ENCODE measurements around the gene DACH1.
"Not testable (repeated sequence)": the region's sequence is repeated elsewhere in the genome, so short reads cannot be mapped to it uniquely, and the experiment has no call there.

Gene DACH1

GRCh38 chr13:71864986-71865873, 1.8 kb downstream of the DACH1 start:
- no peak for DNase-seq

DNA sequence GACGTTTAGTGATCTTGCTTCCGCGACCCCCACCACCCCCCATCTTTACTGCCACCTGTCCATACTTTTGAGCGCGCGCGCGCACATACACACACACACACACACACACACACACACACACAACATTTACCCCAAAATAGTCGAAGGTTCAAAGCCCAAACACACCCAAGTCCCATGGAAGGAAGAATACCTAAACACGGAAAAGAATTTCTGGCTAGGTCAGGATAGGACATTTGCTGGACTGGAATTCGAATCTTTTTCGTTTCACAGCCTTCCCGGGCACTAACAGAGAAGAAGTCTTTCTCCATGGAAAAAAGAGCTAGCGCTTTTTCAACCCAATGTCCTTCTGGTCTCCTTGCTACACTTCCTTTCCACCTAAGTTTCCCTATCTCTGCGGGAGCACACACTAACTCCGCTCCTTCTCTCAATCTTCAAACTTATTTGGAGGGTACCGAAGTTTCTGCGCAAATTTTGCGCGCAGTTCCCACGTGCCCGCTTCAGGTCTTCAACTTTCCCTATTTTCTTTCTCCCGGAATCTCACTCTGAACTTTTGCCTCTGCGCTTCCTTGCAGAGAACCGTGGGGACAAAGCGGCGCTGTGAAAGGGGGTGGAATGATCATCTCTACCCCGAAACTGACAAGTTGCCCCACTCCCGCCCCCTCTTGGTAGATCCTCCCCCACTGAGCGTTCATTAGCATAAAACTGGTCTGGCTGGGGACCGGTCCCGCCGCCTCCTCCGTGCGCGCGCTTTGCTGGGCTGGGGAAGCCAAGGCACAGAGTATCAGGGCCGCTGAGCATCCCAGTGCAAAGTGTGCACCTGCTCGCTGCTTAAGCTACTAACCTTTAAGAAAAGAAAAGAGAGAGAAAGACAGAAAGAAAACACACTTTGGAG, 2.7 kb downstream of the DACH1 start:
- no peak for DNase-seq

GRCh38 chr13:71863254-71863865, 3.6 kb downstream of the DACH1 start:
- no peak for DNase-seq

GRCh38 chr13:71862459-71862943, 4.5 kb downstream of the DACH1 start:
- DNase-seq = no peak

DNA sequence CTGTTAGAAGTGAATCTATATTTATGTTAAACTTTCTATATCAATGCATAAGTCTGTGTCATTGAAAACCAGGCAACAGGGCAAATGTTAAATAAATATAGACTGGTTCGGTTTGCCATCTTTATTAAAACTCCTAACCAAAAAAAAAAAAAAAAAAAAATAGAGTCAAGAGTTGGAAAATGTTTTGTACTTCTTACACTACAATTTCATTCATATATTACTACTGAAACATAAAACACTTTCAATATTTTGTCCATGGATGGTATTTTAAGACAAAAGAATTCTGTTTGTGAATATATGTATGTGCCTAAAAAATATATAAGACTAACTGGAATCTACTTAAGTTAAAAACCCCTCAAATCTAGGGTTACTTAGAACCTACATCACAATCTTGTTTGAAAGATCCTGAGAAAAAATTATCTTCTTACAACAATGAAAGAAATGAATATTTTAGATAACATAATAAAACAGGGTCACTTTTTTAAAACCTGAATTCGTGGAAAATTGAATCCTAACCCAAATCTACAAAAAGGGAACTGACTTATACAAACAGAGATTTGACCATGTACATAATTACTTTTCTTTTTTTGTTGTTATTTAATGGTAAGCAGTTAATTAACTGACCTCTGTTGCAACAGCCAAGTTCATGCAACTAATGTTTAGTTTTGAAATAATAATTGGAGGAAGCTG, 5.1 kb downstream of the DACH1 start:
- no peak for DNase-seq

- no peak for DNase-seq
Observed at GRCh38 chr13:71860547-71861138, 6.4 kb downstream of the DACH1 start.

GRCh38 chr13:71858647-71859046, 8.4 kb downstream of the DACH1 start:
- DNase-seq = no peak

- DNase-seq = no peak
Observed at GRCh38 chr13:71856548-71857043, 10.4 kb downstream of the DACH1 start.

DNA sequence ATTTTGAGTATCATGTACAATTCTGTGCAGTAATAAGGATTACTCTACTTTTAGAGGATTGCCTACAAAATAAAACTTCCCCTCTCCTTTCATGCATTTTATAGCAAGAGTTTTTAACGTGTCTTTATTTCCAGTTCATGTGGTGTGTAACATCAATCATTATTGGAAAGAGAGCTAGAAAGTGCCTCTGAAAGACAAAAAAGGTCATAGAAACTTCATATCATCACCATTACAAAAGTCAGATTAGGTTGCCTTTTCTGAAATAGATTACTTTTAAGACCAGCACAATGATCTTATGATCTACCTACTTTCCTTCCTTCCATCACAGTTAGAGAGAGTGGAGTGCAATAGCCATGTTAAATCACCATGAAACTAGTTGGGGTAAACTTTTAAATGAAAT, 12.6 kb downstream of the DACH1 start:
- no peak for DNase-seq

- no peak for DNase-seq
Observed at GRCh38 chr13:71853725-71854124, 13.3 kb downstream of the DACH1 start.

DNA sequence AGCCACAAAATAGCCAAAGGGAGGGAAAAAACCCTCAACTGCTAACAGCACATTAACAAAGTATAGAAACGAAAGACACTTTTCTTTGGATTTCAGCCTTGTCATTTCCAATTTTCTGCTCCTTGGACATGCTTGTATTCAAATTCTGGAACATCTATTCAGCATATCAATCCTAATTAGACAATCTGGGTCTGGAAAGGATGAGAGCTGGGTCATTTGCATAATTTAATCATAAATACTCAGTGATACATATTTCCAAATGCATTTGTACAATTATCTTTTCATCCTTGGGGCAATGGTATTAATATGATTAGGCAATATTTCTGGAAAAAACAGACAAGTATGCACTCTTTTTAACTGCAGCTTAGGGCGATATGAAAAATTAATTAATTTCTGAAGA, 14.3 kb downstream of the DACH1 start:
- no peak for DNase-seq

GRCh38 chr13:71851498-71852409, 15.2 kb downstream of the DACH1 start:
- DNase-seq = no peak

DNA sequence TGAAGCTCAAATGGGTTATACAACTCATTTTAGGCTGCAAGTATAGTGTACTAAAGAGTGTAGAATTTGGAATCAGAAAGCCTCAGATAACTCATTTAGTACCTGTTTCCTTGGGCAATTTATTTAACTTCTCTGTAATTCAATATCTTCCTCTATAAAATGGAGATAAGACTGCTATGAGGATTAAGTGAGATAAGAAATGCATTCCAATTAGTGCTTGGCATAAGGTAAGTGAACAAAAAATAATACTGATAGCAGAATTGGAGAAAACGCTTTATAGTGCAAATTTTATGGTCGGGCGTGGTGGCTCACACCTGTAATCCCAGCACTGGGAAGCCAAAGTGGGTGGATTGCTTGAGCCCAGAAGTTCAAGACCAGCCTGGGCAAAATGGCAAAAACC, 25.0 kb downstream of the DACH1 start:
- no peak for DNase-seq

GRCh38 chr13:71838842-71839241, 28.2 kb downstream of the DACH1 start:
- no peak for DNase-seq

DNA sequence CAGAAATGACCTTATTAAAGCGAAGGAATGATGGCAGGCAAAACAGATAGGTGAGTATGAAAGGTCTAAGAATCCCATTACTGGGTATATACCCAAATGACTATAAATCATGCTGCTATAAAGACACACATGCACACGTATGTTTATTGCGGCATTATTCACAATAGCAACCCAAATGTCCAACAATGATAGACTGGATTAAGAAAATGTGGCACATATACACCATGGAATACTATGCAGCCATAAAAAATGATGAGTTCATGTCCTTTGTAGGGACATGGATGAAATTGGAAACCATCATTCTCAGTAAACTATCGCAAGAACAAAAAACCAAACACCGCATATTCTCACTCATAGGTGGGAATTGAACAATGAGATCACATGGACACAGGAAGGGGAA, 29.4 kb downstream of the DACH1 start:
- not testable (repeated sequence) for DNase-seq

GRCh38 chr13:71831716-71832115, 35.3 kb downstream of the DACH1 start:
- DNase-seq = no peak

- DNase-seq = no peak
Observed at GRCh38 chr13:71830736-71831135, 36.3 kb downstream of the DACH1 start.

DNA sequence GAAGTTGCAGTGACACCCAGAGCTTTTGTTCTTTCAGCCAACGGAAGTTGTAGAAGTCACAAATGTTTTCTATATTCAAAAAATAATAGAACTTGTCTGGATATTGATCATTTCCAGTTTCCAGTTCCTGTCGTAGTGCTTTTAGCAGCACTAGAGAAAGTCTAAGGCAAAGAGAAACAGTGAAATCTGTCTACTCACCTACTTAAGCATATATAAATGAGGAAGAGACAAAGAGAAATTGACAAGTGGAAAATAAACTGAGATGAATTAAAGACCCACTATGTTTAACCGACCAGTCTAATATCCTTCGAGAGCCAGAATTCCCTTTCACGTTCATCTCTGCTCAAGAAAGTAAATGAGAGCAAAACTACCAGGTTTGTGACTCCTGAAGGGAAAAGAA, 36.7 kb downstream of the DACH1 start:
- no peak for DNase-seq

DNA sequence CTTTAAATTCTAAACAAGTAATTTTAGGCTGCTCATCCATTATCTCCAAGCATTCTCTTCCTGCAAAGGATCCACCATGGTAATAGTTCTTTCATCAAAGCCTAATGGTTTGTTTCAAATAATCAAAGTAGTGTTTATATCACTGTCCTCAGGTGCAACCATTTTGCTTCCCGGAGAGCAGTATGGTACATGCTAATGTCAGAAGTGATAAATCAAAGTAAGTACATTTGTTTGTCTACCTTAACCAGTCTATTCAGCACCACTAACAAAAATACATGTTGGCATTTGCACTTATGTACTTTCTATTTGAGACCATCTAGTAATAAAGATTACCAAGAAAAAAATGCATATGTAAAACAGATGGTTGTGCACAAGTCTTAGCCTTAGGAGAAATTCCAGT, 37.5 kb downstream of the DACH1 start:
- DNase-seq = no peak

- DNase-seq = no peak
Observed at GRCh38 chr13:71828564-71828963, 38.4 kb downstream of the DACH1 start.

DNA sequence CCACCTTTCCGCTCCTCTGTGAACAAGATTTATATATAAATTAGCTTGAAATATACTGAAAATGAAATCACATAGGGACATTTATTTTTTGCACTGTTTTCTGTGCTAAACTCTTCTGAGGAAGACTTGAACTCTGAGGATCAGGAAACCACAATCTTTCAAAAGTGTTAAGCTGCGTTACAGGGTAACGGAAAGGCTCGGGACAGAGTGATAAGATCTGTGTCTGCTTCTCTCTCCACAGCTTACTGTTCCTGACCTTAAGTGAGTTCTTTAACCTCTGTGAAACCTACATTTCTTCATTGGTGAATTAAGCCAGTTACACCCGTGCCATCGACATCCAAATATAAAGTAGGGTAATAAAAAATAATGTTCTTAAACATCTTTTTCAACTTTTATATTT, 38.9 kb downstream of the DACH1 start:
- DNase-seq = no peak

Measured in activated effector memory CD4-positive, alpha-beta T cell treated with anti-CD3 and anti-CD28 coated beads, Interleukin-2, amount 50 U/mL, for 16 hours (primary cell).